IPS DF 4.7 (cell line): Measurements from ENCODE around the gene RUNDC3A.

Experiments used
- DNase-seq: peaks from one replicate; pipeline ENCODE4 v3.0.0-alpha.2; 2013; ENCODE audit warnings: low spot score; ENCODE audit errors: extremely low read depth

Gene RUNDC3A

GRCh38 chr17:44308320-44308818, at the start of gene RUNDC3A:
TSS of gene RUNDC3A (plus strand) at chr17:44308601. CDS start at chr17:44308833, 232 bp downstream.
- DNase-seq: no peak

DNA sequence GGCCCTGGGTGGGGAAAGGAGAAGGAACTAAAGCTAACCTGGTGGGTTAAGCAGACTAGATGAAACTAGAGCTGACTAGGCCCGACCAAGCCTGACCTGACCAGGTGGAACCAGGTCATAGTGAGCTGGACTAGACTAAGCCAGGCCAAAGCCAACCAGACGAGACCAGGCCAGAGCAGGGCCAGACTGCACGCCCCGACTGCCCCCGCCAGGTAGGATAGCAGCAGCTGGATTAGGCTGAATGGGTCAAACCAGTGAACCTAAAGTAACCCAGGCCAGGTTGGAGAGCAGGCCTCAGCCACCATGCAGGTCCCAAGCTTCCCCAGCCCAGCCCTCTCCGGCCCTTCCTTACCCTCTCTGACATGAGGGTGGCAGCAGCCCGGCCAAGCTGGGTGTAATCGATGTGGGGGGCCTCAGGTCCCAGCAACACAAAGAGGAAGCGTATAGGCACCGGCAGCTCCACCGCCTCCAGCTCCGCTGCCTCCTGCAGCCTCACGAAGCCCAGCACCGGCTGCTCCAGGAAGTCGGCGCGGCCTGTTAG, 49.5 kb upstream of the RUNDC3A start:
- no peak for DNase-seq

DNA sequence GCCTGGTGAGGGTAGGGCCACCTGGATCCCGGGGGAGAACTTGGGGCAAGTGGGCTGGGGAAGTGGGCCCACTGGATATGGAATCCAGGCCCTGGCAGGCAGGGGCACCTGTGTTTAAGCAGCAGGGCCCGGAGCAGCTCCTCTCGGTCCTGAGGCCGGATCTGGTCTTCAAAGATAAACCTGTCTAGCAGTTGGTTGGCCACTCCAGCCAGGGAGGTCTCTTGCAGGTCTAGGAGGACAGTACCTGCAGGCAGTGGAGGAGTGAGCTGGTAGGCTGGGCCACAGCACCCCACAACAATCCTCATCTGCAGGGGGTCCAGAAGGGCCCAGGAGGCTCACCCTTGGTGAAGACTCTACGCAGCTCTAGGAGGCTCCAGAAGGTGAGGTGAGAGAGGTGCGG, 48.1 kb upstream of the RUNDC3A start:
- DNase-seq: no peak

DNA sequence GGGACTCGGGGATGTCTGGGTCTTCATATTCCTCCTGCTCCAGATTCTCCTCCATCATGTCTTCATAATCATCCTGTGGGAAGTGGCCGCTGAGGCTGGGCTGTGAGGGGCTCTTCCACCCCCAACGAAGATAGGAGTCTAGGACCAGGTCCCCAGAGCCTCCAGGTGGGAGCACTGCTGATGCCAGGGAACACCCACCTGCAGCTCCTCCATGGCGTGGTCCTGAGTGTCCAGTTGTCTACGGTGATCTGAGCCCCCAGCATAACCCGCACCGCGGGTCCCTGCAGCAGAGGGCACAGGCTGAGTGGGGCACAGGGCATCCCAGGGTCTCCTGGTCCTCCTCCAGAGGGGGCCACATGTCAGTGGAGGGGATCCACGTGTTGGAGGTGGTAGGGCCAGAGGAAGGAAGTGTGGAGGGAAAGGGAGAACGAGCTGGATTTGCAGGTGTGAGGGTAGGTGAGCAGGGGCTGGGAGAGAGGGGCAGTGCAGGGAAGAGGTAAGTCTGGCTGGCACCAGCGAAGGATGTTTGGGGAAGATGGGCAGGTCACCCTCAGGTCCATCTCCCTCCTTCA, 45.7 kb upstream of the RUNDC3A start:
- DNase-seq: no peak

DNA sequence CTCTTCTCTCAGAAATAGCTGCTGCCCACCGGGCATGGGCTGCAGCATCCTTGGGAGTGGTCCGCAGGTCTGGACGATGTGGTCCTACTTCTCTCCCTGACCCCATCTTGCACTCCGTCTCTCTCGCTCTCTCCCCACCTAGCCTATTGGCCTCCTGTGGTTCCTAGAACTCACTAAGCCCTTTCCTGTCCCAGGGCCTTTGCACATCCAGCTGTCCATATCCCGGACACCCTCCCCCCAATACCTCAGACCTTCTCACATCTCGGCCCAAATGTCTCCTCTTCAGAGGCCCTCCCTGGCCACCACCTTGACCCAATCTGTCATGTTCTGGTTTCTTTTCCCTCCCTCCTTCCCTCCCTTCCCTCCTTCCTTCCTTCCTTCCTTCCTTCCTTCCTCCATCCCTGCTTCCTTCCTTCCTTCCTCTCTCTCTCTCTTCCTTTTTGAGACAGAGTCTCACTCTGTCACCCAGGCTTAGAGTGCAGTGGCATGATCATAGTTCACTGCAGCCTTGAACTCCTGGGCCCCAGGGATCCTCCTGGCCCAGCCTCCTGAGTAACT, 45.0 kb upstream of the RUNDC3A start:
- no peak for DNase-seq

DNA sequence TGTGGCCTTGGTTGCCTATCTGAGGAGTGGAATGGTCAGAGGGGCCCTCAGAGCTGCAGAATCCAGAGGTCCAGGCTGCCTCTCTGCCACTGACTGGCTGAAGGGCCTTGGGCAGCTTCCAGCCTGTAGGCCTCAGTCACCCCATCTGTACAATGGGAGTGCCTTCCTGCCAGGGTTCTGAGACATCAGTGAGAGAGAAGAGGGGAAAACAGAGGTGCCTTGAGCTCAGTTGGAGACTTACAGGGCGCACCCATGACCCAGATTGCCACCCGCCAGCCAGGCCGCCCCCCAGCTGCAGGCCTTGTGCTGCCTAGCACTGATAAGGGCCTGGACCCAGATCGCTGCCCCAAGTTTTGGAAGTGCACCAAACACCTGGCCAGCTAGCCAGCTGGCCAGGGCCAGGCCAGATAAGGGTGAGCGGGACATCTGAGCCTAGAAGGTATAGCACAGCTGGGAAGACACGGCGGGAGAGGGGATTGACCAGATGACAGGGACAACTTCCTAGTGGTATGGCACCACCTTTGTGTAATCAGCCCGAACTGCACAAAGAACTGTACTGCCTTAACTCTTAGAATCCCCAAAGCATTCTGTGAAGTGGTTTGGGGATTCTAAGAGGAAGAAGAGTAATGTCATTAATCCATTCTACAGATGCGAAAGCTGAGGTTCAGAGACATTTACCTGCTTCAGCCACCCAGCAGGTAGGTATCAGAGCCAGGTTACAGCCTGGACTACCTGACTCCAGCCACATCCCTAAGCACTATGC, 41.8 kb upstream of the RUNDC3A start:
- no peak for DNase-seq

GRCh38 chr17:44267165-44267455, 41.3 kb upstream of the RUNDC3A start:
- DNase-seq: no peak

DNA sequence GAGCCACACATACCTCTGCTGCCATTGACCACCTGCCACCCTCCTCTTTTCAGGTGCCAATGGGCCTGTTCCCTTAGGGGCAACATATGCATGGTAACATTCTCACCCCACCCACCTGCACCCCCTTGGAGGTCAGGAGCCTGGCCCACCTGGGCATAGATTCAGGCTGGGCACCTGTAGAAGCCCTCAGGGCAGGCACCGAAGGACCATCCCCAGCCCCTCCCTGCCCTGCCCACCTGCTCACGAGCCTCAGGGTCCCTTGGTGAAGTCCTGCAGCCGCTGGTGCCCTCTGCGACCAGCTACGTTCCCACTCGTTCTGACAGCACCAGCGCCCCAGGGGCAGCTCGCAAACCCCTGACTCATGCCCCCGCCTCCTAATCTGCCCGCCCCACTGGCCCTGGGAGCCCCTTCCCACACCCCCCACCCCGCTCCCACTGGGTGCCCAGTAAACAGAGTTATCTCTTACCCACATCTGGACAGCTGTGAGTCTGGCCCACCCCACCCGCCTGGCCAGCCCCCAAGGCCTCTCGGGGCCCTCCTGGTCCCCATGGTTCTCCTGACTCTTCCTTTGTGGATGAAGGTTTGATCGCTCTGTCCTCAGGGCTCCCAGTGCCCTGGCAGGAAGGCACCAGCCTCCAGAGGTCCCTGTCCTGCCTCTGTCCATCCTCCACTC, 40.4 kb upstream of the RUNDC3A start, which contains the start of gene SLC4A1:
SLC4A1 (minus strand) TSS at position 318 of the 673 bp plus-strand sequence. CDS start 5,269 bp downstream, outside the sequence.
- DNase-seq: no peak

- DNase-seq: no peak
These were observed 39.5 kb upstream of the RUNDC3A start for GRCh38 chr17:44268709-44269534.

GRCh38 chr17:44269535-44270240, 38.7 kb upstream of the RUNDC3A start:
- DNase-seq: no peak

GRCh38 chr17:44272321-44272951, 36.0 kb upstream of the RUNDC3A start:
- DNase-seq: no peak

DNA sequence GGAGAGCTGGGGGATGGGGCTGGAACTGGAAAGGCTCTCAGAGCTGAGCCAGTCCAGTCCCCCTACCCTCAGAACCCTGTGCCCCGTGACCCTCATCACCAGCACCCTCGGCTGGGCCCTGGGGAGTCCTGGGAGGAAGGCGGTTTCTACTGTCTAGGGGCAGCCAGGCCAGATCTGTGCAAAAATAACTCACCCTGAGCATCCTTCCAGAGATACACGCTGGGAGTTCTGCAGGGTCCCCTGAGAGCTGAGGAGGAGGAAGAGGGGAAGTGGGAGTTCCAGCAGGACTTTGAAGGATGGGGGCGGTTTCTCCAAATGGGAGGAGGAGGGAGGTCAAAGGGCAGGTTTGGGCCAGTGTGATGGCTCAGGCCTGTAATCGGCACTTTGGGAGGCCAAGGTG, 35.4 kb upstream of the RUNDC3A start:
- DNase-seq: no peak

GRCh38 chr17:44273607-44274006, 34.8 kb upstream of the RUNDC3A start:
- no peak for DNase-seq

DNA sequence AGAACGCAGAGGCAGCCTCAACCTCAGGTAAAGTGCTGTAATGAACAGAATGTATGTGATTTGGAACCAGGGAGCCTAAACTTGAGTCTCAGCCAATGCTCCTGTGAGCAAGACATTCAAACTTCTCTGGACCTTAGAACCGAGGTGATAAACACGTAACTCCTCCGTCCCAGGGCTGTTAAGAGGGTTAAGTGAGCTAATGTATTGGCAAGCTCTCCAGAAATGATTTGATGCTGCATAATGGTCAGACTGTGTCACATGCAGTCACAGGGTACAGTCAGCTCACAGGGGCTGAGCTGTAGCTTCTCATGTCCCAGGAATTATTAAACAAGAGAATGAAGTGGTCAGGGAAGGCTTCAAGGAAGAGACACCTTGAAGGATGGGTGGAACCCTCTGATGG, 30.4 kb upstream of the RUNDC3A start:
- DNase-seq: no peak

DNA sequence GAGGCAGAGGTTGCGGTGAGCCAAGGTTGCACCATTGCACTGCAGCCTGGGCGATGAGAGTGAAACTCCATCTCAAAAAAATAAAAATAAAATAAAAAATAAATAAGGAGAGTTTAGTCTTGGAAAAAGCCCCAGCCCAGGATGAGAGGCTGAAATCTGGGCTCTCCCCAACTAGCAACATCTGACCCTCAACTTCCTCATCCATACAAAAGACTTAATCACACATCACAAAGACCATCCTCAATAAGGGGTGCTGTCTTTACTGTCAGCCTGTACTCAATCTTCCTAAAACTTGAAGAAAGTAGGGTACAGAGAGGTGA, 29.1 kb upstream of the RUNDC3A start:
- no peak for DNase-seq

- DNase-seq: peak; percentile 56
These were observed 28.6 kb upstream of the RUNDC3A start for GRCh38 chr17:44279666-44280391.

GRCh38 chr17:44280392-44280937, 27.9 kb upstream of the RUNDC3A start:
- no peak for DNase-seq

DNA sequence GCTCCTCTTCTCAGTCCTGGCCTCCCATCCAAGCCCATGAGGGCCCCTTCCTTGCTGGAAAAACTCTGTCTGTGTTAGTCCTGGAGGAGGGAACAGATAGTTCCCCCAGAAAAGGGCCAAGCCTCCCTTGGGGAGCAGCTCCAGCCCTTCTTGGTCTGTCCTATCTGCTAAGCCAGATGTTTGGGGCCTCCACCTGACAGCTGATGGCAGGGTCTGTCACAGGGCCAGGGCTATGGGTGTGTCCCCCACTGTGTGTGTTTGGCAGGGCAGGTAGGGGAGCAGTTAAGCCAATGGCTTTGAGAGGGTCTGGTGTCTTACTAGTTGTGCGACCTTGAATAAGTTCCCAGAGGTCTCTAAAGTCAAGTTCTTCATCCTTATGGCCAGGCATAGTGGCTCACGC, 26.8 kb upstream of the RUNDC3A start:
- DNase-seq: no peak

- DNase-seq: no peak
These were observed 26.1 kb upstream of the RUNDC3A start for GRCh38 chr17:44282264-44282663.
